NCI-H2196 treated with DMSO at 0.1 percent for 48 hours (cell line): ENCODE measurements around the gene TEX55.
A peak's percentile ranks its signal among the peaks of the same experiment; 100 is the strongest.
"Not testable (repeated sequence)": the region's sequence is repeated elsewhere in the genome, so short reads cannot be mapped to it uniquely, and the experiment has no call there.

ENCODE experiments used
- DNase-seq: peaks from one replicate; lab custom pipeline; 2025; ENCODE audit not compliant: unreplicated experiment; lab: John Stamatoyannopoulos, UW

The TEX55 gene

DNA sequence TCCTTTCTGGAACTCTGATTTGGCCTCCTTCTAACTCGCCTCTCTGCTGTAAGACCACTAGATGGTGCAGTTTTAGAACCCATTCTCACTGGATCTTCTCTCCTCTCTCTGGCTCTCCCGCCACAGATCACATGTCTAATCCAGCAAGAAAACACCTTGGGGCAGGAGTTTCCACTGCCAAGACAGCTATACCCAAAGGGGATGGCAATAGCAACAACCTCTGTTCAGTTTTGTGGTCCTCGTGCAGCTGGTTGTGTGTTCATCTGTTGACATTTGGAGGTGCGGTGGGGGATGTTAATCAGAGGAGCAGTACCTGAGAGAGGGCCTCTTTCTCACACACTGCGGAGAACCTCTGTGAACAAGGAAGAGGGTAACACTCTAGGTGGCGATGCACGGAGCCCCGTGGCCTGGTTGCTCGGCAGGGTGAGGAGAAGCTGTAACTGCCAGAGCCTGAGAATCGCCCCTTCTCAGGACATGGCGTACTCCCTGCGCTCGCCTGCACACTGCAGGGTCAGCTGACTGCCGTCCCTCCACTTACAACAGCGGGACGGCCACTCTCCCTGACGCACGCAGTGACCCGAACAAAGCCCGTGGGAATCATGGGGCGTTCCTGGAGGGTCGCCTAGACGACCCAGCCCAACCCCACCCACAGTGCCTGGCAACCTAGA, at the start of gene TEX55:
TEX55 (plus strand) TSS at position 666 of the 668 bp plus-strand sequence. CDS start 25 bp downstream, outside the sequence.
- peak; percentile 45 for DNase-seq

DNA sequence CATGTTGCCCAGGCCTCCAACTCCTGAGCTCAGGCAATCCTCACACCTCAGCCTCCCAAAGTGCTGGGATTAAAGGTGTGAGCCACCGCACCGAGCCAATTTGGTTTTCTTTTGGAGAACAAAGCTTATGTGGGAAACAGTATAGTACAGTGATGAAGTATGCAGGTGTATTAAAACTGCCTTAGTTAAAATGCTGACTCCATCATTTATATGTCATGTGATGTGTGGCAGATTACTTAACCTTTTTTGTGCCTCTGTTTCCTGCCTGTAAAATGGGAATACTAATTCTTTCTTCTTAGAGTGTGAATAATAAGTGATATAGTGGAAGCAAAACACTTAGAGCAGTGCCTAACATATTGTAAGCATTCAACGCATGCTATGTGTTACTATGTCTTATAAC, 48.0 kb upstream of the TEX55 start:
- no peak for DNase-seq

DNA sequence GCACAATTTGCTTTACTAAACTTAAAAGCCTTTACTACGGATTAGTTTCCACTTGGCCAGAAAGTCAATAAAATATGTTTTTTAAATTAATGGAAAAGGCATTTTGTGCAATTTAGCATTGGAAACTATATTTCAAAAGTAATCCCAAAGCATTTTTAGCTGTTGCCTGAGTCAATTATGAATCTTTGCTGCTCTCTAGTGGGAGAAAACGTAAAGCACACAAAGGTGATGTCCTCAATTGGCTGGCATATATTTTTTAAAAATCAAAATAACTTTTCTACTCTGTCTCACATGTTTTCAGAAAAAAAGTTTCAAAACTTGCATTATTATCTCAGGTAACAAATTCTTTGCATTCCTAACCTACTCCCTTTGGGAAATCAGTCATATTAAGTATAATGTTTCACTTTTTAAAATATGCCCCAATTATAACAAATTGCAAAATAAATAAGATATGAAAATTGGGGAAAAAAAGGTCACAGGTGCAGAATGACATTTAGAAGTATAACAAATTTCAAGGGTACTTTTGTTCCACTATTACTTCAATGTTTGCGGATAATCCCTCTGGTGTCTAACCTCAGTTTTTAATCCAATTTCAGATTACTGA, 47.2 kb upstream of the TEX55 start:
- no peak for DNase-seq

DNA sequence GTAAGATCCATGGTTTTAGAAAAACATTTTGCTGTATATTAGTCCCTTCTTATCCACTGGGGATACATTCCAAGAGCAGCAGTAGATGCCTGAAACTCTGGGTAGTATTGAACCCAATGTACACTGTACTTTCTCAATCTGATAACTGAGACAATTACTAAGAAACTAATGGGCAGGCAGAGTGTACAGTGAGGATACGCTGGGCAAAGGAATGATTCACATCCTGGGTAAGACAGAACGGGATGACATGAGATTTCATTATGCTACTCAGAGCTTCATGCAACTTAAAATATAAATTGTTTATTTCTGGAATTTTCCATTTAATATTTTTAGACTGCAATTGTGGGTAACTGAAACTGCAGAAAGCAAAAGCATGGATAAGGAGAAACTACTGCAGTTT, 46.2 kb upstream of the TEX55 start:
- no peak for DNase-seq

DNA sequence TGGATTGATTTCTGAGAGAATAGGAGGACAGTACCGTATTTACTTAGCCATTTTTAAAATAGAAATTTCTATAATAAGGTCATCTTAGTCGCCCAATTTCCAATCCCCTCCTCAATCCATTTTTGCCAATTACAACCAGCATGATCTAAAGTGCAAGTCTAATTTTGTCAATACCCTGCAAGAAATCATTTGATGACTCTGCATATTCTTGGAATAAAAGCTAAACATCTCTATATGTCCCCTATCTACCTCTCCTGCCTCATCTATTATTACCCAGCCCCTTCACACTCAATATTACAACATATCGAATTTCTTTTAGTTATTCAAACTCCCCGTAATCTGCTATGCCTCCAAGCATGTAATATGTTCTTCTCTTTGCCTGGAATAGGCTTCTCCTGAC, 41.9 kb upstream of the TEX55 start:
- DNase-seq: no peak

DNA sequence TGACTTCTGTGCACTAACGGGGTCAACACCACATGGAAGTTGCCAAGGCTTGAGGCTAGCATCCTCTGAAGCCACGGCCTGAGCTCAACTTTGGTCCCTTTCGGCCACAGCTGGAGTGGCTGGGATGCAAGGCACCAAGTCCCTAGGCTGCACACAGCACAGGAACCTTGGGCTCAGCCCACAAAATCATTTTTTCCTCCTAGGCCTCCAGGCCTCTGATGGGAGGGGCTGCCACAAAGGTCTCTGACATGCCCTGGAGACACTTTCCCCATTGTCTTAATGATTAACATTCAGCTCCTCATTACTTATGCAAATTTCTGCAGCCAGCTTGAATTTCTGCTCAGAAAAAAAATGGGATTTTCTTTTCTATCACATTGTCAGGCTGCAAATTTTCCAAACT, 27.6 kb upstream of the TEX55 start:
- not testable (repeated sequence) for DNase-seq

DNA sequence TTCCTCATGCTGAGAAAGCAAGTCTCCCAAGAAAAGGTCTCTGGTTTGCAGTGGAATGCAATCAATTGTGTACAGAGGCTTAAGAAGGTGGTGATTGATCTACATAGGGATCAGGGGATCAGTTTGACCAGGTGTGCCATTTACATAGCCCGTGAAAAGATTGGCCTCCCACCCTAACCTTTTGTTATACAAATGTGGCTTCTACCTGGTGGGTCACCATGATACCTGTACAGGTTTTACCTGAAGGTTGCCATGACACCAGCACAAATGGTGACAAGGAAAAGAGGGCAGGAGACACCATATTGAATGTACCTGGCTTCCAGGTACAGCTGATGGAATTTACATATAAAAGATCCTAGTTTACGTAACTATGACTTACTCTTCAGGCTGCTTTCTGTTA, 25.5 kb upstream of the TEX55 start:
- DNase-seq: no peak

DNA sequence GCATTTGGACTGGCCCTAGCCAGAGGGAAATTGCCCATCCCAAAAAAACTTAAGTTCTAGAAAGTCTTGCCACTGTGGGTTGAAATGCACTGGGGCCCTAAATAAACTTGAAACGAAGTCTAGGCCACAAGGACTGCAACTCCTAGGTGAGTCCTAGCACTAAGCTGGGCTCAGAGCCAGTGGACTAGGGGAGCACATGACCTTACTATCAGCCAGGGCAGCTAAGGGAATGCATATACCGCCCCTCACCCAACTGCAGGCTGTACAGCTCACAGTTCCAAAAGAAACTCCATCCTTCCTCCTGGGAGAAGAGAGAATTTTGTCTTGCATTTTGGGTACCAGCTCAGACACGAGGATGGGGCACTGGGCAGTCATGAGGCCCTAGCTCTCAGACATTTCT, 23.6 kb upstream of the TEX55 start:
- no peak for DNase-seq

DNA sequence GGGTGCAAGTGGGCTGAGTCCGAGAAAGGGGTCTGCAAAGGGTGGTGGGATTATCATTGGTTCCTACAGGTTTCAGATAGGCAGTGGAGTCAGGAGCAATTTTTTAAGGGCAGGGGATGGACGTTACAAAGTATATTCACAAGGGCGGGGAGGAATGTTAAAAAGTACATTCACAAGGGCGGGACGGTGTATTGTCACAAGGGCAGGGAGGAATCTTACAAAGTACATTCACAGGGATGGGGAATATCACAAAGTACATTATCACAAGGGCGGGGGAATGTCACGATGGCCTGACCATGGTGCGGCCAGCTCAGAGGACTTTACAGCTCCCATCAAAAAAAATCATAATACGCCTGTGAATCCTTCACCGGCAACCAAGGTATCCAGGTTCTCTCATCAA, 20.6 kb upstream of the TEX55 start:
- no peak for DNase-seq

DNA sequence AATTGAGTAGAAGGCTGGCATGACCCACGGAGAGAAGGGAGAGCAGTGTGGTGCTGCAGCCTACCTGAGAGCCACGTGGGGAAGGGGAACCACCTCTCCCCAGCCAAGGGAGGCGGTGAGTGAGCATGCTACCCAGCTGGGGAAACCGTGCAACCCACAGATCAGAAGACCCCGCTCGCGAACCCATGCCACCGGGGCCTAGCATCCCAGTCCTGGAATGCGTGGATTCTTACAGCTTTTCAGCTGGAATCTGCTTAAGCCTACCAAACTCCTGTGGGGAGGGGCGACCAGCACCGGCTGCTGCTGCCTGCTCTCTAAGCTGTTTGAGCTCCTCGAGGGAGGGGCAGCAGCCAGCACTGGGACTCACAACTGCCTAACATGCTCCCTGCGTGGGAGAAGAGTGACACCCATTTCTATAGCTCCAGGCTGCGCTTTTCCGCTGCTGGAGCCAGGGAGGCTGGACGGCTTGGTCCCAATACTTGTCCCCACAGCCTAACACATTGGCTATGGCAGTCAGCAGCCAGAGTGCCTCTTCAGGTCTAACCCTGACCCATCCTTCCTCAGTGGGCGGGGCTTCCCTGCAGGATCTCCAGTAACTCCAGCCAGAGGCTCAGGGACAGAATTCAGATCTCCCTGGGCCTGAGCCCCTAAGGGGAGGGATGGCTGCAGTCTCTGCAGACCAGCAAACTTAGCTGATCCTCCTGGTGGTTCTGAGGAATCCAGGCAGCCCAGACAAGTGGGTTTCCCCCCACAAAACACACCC, 20.0 kb upstream of the TEX55 start:
- DNase-seq: no peak

DNA sequence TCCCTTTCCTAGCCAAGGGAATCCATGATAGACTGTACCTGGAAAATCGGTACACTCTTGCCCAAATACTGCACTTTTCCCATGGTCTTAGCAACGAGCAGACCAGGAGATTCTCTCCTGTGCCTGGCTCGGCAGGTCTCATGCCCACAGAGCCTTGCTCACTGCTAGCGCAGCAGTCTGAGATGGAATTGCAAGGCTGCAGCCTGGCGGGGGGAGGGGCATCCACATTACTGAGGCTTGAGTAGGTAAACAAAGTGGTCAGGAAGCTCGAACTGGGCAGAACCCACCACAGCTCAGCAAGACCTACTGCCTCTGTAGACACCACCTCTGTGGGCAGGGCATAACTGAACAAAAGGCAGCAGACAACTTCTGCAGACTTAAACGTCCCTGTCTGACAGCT, 15.7 kb upstream of the TEX55 start:
- not testable (repeated sequence) for DNase-seq

DNA sequence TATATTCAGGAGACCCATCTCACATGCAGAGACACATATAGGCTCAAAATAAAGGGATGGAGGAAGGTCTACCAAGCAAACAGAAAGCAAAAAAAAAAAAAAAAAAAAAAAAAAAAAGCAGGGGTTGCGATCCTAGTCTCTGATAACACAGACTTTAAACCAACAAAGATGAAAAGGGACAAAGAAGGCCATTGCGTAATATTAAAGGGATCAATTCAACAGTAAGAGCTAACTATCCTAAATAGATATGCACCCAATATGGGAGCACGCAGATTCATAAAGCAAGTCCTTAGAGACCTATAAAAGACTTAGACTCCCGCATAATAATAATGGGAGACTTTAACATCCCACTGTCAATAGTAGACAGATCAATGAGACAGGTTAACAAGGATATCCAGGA, 13.7 kb upstream of the TEX55 start:
- DNase-seq: not testable (repeated sequence)

DNA sequence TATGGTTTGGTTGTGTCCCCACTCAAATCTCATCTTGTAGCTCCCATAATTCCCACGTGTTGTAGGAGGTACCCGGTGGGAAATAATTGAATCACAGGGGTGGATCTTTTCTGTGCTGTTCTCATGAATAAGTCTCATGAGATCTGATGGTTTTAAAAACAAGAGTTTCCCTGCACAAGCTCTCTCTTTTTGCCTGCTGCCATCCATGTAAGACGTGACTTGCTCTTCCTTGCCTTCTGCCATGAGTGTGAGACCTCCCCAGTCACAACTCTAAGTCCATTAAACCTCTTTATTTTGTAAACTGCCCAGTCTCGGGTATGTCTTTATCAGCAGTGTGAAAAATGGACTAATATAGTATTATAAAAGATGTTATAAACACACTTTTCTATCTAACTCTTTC, 6.6 kb upstream of the TEX55 start:
- not testable (repeated sequence) for DNase-seq

DNA sequence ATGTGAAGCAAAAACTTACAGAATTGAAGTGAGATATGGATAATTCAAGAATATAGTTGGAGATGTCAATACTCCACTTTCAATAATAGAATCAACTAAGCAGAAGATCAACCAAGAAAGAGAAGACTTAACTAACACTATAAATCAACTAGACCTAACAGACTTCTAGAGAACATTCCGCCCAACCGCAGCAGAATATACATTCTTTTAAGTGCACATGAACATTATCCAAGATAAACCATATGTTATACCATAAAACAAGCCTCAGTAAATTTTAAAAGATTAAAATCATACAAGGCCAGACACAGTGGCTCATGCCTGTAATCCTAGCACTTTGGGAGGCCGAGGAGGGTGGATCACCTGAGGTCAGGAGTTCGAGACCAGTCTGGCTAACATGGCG, 5.5 kb upstream of the TEX55 start:
- DNase-seq: no peak

DNA sequence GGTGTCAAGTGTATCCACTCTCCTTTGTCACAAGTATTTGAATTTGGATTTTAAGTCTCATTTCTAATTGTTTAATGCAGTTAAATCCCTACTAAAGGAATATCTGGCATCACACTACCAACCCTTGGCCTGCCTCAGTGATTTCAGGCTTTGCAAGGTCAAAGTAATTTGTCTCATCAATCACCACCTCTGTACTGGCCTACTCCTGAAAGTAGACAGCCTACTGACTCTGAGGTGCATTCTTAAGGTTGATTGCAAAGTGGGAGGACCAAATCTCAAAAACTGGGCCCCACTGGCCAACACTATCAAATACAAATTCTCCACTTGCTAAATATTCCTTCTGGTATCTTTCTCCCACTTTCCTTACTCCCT, 851 bp upstream of the TEX55 start:
- no peak for DNase-seq

DNA sequence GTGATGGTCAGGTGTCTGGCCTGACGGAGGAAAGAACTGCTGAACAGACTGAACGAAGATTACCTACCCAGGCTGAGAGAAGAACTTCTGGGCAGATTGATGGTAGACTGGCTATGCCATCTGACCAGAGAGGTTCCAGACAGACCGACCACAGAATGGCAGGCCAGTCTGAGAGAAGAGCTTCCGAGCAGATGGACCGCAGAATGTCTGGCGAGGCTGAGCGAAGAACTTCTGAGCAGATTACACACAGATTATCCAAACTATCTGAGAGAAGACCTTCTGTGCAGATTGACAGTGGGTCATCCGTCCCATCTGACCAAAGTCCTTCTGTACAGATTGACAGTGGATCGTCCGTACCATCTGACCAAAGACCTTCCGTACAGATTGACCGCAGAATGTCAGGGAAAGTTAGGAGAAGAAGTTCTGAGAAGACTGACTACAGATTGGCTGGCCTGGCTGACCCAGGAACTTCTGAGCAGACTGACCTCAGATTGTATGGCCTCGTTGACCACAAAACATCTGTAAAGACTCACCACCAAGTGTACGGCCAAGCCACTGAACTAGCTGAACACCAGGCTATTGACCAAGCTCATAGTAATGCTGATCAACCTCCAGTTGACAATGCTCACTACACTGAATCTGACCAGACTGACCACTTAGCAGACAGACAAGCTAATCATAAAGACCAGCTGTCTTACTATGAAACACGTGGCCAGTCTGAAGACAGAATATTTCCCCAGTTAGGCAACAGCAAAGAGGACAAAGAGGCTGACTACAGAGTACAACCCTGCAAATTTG, 812 bp downstream of the TEX55 start:
- no peak for DNase-seq

DNA sequence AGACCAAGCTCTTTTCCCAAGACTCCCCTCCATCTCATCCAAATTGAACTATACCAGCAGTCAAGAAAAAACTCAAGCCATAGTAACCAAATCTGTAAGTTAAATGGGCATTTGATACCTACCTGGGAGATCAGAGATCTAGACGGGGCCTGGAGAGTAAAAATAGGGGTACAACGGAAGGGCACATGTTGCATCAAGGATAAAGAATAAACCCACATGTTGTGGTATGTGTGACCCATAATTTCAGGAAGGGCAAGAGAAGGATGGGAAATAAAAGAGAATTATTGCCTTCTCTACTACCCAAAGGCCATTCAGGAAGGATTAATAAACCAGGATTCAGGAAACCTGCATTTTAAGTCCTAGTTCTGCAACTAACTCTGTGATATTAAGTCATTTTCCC, 1.5 kb downstream of the TEX55 start:
- no peak for DNase-seq

DNA sequence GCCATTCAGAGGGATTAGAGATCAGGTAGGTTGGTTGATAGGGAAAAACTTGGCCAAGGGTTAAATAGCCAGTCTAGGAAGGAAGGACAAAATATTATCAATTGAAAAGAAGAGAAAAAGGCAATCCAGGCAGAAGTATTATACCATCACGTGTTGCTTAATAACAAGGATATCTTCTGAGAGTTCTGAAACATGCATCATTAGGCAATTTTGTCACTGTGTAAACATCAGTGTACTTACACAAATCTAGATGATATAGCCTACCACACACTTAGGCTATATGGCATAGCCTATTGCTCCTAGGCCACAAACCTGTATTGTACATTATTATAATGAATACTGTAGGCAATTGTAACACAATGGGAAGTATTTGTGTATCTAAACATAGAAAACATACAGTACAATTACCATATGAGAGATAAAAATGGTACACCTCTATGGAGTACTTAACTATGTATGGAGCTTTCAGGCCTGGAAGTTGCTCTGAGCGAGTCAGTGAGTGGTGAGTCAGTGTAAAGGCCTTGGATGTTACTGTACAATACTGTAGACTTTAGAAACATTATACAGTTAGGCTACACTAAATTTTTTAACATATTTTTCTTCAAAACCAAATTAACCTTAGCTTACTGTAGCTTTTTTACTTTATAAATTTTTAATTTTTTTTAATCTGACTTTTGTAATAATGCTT, 2.7 kb downstream of the TEX55 start:
- DNase-seq: no peak

DNA sequence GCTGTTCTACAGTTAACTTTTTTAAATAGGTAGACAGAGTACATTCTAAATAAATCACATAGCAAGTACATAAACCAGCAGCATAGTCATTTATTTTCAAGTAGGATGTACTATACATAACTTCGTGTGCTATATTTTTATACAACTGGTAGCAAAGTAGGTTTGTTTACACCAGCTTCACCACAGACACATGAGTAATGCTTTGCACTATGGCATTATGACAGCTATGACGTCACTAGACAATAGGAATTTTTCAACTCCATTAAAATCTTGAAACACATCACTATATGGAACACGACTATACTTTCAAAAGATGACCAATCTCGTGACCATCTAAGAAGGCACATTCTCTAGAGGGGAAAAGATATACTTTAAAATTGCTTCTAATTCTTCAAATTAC, 3.5 kb downstream of the TEX55 start:
- DNase-seq: no peak

DNA sequence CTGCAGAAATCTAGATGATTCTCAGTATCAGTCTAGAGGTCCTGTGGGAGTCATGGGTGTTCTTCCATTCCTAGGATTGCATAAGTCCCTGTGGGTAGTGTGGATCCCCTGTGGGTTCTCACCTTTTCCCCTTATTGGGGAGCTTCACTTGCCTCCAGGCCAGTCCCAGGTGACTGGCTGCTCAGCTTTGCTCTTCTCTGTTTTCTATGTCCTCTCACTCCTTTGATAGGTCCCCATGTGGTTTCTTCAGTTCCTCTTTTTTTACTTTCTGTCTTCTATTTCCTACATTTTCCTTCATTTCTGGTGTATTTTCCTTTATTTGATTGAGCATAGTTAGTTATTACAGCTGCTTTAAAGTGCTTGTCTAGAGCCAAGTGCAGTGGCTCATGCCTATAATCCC, 10.9 kb downstream of the TEX55 start:
- no peak for DNase-seq

DNA sequence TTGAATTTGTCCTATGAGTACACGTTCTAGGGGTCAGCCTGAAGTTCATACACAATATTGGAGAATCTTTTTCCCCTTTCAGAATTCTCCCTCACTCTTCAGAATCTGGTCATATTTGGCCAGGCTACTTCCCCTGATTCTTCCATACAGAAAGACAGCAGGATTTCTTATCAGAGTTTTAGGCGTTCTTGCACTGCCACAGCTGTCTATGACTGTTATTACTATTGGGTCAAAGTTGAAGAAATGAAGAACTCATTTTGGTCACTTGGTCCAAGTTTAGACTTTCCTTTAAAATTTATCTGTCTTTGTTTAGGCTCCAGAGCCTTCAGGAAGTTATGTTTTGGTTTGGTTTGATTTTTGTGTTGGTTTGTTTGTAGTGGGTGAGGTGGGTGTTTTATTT, 12.0 kb downstream of the TEX55 start:
- DNase-seq: no peak
